Measurements from ENCODE around the gene SMARCE1.

DNA sequence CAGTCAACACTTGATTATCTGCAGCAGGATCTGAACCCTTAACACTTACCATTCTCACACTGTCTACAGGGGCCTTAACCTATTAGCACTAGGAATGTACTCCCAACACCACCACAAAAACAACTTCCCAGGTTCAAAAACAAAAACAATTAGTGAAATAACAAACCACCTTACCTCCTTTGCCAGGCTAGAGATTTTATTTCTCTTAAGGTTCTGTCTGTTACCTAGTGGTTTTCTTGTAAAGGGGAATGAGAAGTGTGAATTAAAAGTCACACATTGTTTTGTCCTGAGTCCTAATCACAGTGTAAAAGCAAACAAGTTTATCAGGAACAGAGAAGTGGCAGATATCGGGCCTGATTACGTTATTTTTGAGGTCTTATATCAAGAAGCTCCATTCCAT, 9.7 kb downstream of the SMARCE1 start:
- TF ChIP-seq, protein P1, sequence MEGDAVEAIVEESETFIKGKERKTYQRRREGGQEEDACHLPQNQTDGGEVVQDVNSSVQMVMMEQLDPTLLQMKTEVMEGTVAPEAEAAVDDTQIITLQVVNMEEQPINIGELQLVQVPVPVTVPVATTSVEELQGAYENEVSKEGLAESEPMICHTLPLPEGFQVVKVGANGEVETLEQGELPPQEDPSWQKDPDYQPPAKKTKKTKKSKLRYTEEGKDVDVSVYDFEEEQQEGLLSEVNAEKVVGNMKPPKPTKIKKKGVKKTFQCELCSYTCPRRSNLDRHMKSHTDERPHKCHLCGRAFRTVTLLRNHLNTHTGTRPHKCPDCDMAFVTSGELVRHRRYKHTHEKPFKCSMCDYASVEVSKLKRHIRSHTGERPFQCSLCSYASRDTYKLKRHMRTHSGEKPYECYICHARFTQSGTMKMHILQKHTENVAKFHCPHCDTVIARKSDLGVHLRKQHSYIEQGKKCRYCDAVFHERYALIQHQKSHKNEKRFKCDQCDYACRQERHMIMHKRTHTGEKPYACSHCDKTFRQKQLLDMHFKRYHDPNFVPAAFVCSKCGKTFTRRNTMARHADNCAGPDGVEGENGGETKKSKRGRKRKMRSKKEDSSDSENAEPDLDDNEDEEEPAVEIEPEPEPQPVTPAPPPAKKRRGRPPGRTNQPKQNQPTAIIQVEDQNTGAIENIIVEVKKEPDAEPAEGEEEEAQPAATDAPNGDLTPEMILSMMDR (IDR thresholded peaks at IDR 0.05): no peak
- no peak for TF ChIP-seq POLR2A (IDR thresholded peaks at IDR 0.05)

Measured in Peyer's patch (tissue), 4 donors.